GM12801 (cell line): ENCODE data around the gene GRK3.

Experiments
- CTCF ChIP-seq: IDR thresholded peaks from one replicate; pipeline ENCODE4 v1.5.1; 2011; ENCODE audit warnings: control low read depth; ENCODE audit not compliant: insufficient read length; ENCODE audit errors: extremely low read depth

Gene GRK3

GRCh38 chr22:25553131-25553530, 11.3 kb upstream of the GRK3 start:
- no peak for TF ChIP-seq CTCF

- TF ChIP-seq CTCF = no peak
These were observed 10.2 kb upstream of the GRK3 start for GRCh38 chr22:25554238-25554671.

- TF ChIP-seq CTCF = no peak
These were observed 9.8 kb upstream of the GRK3 start for GRCh38 chr22:25554689-25555088.

- no peak for TF ChIP-seq CTCF
These were observed 8.9 kb upstream of the GRK3 start for GRCh38 chr22:25555586-25555985.

- TF ChIP-seq CTCF = no peak
These were observed 7.3 kb upstream of the GRK3 start for GRCh38 chr22:25557218-25557617.

- no peak for TF ChIP-seq CTCF
These were observed 6.1 kb upstream of the GRK3 start for GRCh38 chr22:25558341-25558740.

GRCh38 chr22:25563761-25564319, 635 bp upstream of the GRK3 start:
- no peak for TF ChIP-seq CTCF
